AG04450 (cell line): ENCODE data around the gene GLDC. TPM values are rescaled to one million over a fixed set of nuclear protein-coding genes. Genes with fewer than 3 reads are reported as not detected.
"Not testable (repeated sequence)": the region's sequence is repeated elsewhere in the genome, so short reads cannot be mapped to it uniquely, and the experiment has no call there.

Experiments used
- CTCF ChIA-PET: fragments of 300-600, 350-600 bp; formaldehyde crosslinking; extraction: SDS; loops from one replicate; lab custom pipeline; 2022; ENCODE audit warnings: antibody characterized with exemption, inconsistent platforms; lab: Charles Lee
- POLR2A ChIA-PET: fragments of 350-600 bp; formaldehyde crosslinking; extraction: SDS; loops from one replicate; lab custom pipeline; 2021; ENCODE audit warnings: antibody characterized with exemption, inconsistent platforms; lab: Yijun Ruan, JAX
- DNase-seq: peaks from one replicate; pipeline ENCODE4 v3.0.0-alpha.2; 2011; ENCODE audit warnings: low read depth, low spot score
- H3K27ac ChIP-seq: one replicate; pipeline ENCODE4 v1.5.1; 2012; ENCODE audit warnings: low read depth, low read length, control low read depth
- H3K27me3 ChIP-seq: one replicate; pipeline ENCODE4 v1.6.0; 2012; ENCODE audit warnings: low read length; ENCODE audit not compliant: control insufficient read depth, insufficient read depth
- H3K4me3 ChIP-seq: 2 replicates; pipeline ENCODE4 v1.5.1; 2011; ENCODE audit warnings: mild to moderate bottlenecking, low read depth, low read length, control low read depth
- H3K9me3 ChIP-seq: 2 replicates; pipeline ENCODE4 v1.5.1; 2012; ENCODE audit warnings: low read length; ENCODE audit not compliant: control insufficient read depth, insufficient read depth
- CTCF ChIP-seq: IDR thresholded peaks from 2 replicates; pipeline ENCODE4 v1.5.1; 2011; ENCODE audit warnings: low read depth, low read length, control low read depth, inconsistent platforms
- polyA plus RNA-seq: library from polyadenylated mRNA; depleted of rRNA; stranded (reverse); fragments of >200 nt; gene quantifications from 2 replicates; pipeline ENCODE4 v1.2.3, GENCODE V29; 2011

Gene GLDC
- polyA plus RNA-seq, 1 experiment = 0.20 TPM

DNA sequence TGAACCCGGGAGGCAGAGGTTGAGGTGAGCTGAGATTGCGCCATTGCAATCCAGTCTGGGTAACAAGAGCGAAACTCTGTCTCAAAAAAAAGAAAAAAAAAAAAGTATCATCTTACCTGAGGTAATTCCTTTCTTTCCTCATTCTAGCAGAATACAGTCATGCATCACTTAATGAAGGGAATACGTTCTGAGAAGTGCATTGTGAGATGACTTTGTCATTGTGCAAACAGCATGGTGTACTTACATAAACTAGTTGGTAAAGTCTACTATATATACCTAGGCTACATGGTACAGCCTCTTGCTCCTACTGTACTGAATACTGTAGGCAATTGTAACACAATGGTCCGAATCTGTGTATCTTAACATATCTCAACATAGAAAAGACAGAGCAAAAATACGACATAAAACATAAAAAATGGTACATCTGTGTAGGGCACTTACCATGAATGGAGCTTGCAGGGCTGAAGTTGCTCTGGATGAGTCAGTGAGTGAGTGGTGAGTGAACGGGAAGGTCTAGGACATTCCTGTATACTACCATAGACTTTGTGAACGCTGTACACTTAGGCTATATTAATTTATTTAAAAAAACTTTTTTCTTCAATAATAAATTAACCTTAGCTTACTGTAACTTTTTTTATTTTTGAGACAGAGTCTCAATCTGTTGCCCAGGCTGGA, 100.4 kb downstream of the GLDC start:
- ChIA-PET CTCF (no interaction called here), POLR2A (no interaction called here)
- DNase-seq = no peak
- no peak overlapping the region for H3K27ac ChIP-seq
- no peak for TF ChIP-seq CTCF
- no peak overlapping the region for H3K4me3 ChIP-seq
- H3K9me3 ChIP-seq = no peaks in the 10 kb centered on the region
- H3K27me3 ChIP-seq = peaks cover 11% of the 10 kb centered on the region

DNA sequence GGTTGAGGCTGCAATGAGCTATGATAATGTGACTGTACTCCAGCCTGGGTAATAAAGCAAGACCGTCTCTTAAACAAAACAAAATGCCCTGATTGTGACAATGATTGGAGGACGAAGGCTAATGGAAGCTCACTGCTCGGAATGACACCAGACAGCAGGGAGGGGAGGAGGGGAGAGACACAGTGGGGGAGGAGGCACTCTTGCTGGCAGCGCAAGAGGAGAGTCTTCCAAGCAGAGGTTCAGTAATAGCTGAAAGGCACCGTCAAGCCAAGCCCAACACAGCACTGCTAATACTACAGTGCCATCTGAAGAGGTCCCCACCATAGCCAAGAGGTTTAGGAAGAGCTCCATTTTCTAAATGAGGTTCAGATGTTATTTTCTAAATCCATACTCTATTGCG, 102.3 kb downstream of the GLDC start:
- no peak for DNase-seq
- H3K27ac ChIP-seq = no peak overlapping the region
- ChIA-PET POLR2A (no interaction called here), CTCF (interaction anchor here (0.5 to 1.4 kb wide), 2 partner anchors 24 to 51 kb away, joined by 5 read pairs; no protein-coding TSS in a partner anchor)
- no peak overlapping the region for H3K4me3 ChIP-seq
- H3K27me3 ChIP-seq = peaks cover 3% of the 10 kb centered on the region
- no peaks in the 10 kb centered on the region for H3K9me3 ChIP-seq
- TF ChIP-seq CTCF = no peak

DNA sequence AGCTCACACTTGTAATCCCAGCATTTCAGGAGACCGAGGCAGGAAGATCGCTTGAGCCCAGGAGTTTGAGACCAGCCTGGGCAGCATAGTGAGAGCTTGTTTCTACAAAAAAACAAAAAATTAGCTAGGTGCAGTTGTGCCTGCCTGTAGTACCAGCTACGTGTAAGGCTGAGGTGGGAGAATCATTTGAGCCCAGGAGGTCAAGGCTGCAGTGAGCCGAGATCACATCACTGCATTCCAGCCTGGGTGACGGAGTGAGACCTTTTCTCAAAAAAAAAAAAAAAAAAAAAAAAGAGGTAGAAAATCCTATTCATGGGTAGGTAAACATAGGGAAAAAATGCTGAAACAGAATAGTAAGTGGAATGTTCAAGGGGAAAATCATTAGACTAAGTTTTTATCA, 102.9 kb downstream of the GLDC start:
- DNase-seq, H3K27ac ChIP-seq, POLR2A ChIA-PET, H3K4me3 ChIP-seq, H3K27me3 ChIP-seq, H3K9me3 ChIP-seq: not testable (repeated sequence)
- CTCF ChIA-PET = interaction anchor here (1.4 kb wide), 1 partner anchor 25 kb away, joined by 5 read pairs; no protein-coding TSS in a partner anchor

GRCh38 chr9:6538666-6539071, 106.9 kb downstream of the GLDC start:
- ChIA-PET CTCF (no interaction called here), POLR2A (no interaction called here)
- no peak overlapping the region for H3K27ac ChIP-seq
- no peak for TF ChIP-seq CTCF
- no peak overlapping the region for H3K4me3 ChIP-seq
- H3K9me3 ChIP-seq = no peaks in the 10 kb centered on the region
- peaks cover under 1% of the 10 kb centered on the region for H3K27me3 ChIP-seq
- no peak for DNase-seq

DNA sequence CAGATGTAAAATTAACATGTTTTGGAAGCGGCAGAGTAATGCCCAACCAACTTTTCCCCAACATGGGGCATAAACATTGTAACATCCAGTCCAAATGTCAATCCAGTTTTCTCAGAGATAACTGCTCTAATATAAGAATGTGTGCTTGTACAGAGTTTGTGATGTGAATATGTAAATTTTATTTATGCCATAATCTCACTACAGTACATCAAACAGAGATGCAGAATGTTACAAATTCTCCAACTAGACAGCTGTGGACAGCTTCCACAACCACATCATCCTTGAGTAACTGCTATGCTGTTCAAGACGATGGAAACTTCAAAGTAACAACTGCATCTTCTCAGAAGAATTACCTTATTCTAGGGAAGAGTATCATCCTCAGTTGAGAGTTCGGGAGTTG, 109.9 kb downstream of the GLDC start:
- ChIA-PET POLR2A (no interaction called here), CTCF (no interaction called here)
- no peak overlapping the region for H3K4me3 ChIP-seq
- no peaks in the 10 kb centered on the region for H3K27me3 ChIP-seq
- no peak overlapping the region for H3K27ac ChIP-seq
- no peak for TF ChIP-seq CTCF
- DNase-seq = no peak
- H3K9me3 ChIP-seq = no peaks in the 10 kb centered on the region
